Tibial nerve (tissue), 3 donors: ENCODE data around the gene WASF3.

Source experiments
- CTCF ChIP-seq, 5 experiments: fragments of 200-600 bp in 3 of 5; fragments of 450-650 bp in 2 of 5; sonication (generic) in 3 of 5; IDR thresholded peaks; one replicate each; pipeline ENCODE4 v1.5.1; 2016 to 2019; ENCODE audit warnings: antibody characterized with exemption in 5 of 5, mild to moderate bottlenecking in 3 of 5, moderate library complexity in 2 of 5
- POLR2A ChIP-seq, 2 donors: fragments of 450-650 bp; IDR thresholded peaks; one replicate each; pipeline ENCODE4 v1.6.1; 2017; ENCODE audit warnings: antibody characterized with exemption in 2 of 2, mild to moderate bottlenecking in 2 of 2, moderate library complexity in 2 of 2

DNA sequence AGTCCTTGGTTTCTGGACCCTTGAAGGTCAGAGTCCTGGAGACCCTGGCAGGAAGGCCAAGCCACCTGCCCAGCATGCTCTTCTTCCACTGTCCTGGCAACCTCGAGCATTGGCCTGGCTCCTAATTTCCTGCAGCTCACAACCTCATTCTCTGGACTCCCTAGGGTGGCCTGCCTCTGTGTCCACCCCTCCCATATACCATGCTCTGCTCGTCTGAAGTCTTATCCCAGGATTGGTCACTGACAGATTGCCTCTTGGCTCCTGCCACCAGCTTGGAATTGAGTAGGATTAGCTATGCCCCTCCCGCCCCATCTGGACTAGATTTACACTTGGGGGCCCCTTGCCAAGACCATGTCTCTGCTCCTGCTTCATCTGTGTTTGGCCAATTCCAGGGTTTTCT lies 17.1 kb upstream of the WASF3 start:
- TF ChIP-seq CTCF (IDR thresholded peaks at IDR 0.05), result no peak
- no peak for TF ChIP-seq POLR2A (IDR thresholded peaks at IDR 0.05)
